Endothelial cell of hepatic sinusoid (primary cell): ENCODE results near the gene ERV3-1.
"Not testable (repeated sequence)": the region's sequence is repeated elsewhere in the genome, so short reads cannot be mapped to it uniquely, and the experiment has no call there.

Experiments
- in situ Hi-C: cut with HindIII; loops from 2 replicates; pipeline ENCODE4 v1.10.0; 2017; ENCODE audit warnings: low sequenced_read_pairs

The ERV3-1 gene

GRCh38 chr7:65006094-65006992 lies at the start of gene ERV3-1:
TSS of gene ERV3-1 (minus strand) at chr7:65006687. CDS start at chr7:64993026, 13,661 bp downstream.
- in situ Hi-C loops = no loop called here

GRCh38 chr7:65055786-65056185 lies 49.3 kb upstream of the ERV3-1 start:
- in situ Hi-C loops = not testable (repeated sequence)

GRCh38 chr7:65054466-65054994 lies 48.0 kb upstream of the ERV3-1 start:
- in situ Hi-C loops = not testable (repeated sequence)

GRCh38 chr7:65051654-65052053 lies 45.2 kb upstream of the ERV3-1 start:
- in situ Hi-C loops = not testable (repeated sequence)

GRCh38 chr7:65051139-65051538 lies 44.7 kb upstream of the ERV3-1 start:
- in situ Hi-C loops = not testable (repeated sequence)

GRCh38 chr7:65046329-65046728 lies 39.8 kb upstream of the ERV3-1 start:
- in situ Hi-C loops = not testable (repeated sequence)

- in situ Hi-C loops = not testable (repeated sequence)
Observed at GRCh38 chr7:65045589-65045988, 39.1 kb upstream of the ERV3-1 start.

GRCh38 chr7:65038767-65039166 lies 32.3 kb upstream of the ERV3-1 start:
- in situ Hi-C loops = not testable (repeated sequence)

GRCh38 chr7:65037740-65038688 lies 31.5 kb upstream of the ERV3-1 start:
- in situ Hi-C loops = no loop called here

GRCh38 chr7:65036526-65036925 lies 30.0 kb upstream of the ERV3-1 start:
- in situ Hi-C loops = not testable (repeated sequence)

GRCh38 chr7:65035469-65035868 lies 29.0 kb upstream of the ERV3-1 start:
- in situ Hi-C loops = not testable (repeated sequence)

- in situ Hi-C loops = not testable (repeated sequence)
Observed at GRCh38 chr7:65034120-65034782, 27.8 kb upstream of the ERV3-1 start.

- in situ Hi-C loops = not testable (repeated sequence)
Observed at GRCh38 chr7:65033391-65033790, 26.9 kb upstream of the ERV3-1 start.

- in situ Hi-C loops = not testable (repeated sequence)
Observed at GRCh38 chr7:65025023-65025422, 18.5 kb upstream of the ERV3-1 start.

GRCh38 chr7:65020978-65021377 lies 14.5 kb upstream of the ERV3-1 start:
- in situ Hi-C loops = not testable (repeated sequence)

- in situ Hi-C loops = not testable (repeated sequence)
Observed at GRCh38 chr7:65009881-65010280, 3.4 kb upstream of the ERV3-1 start.

GRCh38 chr7:65009394-65009793 lies 2.9 kb upstream of the ERV3-1 start:
- in situ Hi-C loops = not testable (repeated sequence)

GRCh38 chr7:65007036-65007435 lies 549 bp upstream of the ERV3-1 start:
- in situ Hi-C loops = not testable (repeated sequence)

- in situ Hi-C loops = no loop called here
Observed at GRCh38 chr7:65004575-65004974, 1.9 kb downstream of the ERV3-1 start.

GRCh38 chr7:65002972-65003585 lies 3.4 kb downstream of the ERV3-1 start:
- in situ Hi-C loops = no loop called here
